Measurements from ENCODE around the gene KIFC3. TPM values are rescaled to one million over a fixed set of nuclear protein-coding genes. Genes with fewer than 3 reads are reported as not detected.
A peak's percentile ranks its signal among the peaks of the same experiment; 100 is the strongest.

KIFC3 gene
- total and polyA plus RNA-seq, 2 of the 8 experiments (the other 6 are each of a cell fraction or from before 2014, with no cell fraction given), result 2.1 to 7.1 TPM

GRCh38 chr16:57759131-57759530 lies 43.2 kb downstream of the KIFC3 start:
- Histone ChIP-seq H4K5ac (ENCODE audit: insufficient read length, low read depth, low read length) (no peak overlapping the region), H3K23me2 (ENCODE audit: low read depth, low read length) (no peaks in the 10 kb centered on the region), H2AFZ (ENCODE audit: low read length) (no peak overlapping the region), H3K4me2 (ENCODE audit: insufficient read depth in 1 of 2, low read depth in 2 of 2, low read length in 2 of 2) (no peak overlapping the region), H2BK12ac (ENCODE audit: low read depth, low read length) (no peak overlapping the region), H3K4me1 (replicated peaks in 1 of 4; ENCODE audit: control insufficient read depth in 3 of 4, insufficient read depth in 4 of 4, low read length in 3 of 4) (peaks cover 0 to 12% (median 7%) of the 10 kb centered on the region in 4 experiments; a peak in 4 of 7 replicates), H2BK120ac (replicated peaks; ENCODE audit: low read depth, low read length) (no peak overlapping the region), H3K56ac (replicated peaks; ENCODE audit: insufficient read length, low read depth, low read length) (no peak overlapping the region), H4K91ac (replicated peaks; ENCODE audit: insufficient read length, low read length) (no peak overlapping the region), H3K4ac (replicated peaks; ENCODE audit: insufficient read length, low read depth, low read length) (no peak overlapping the region), H3K36me3 (ENCODE audit: control insufficient read depth in 2 of 4, insufficient read depth in 4 of 4, low read length in 3 of 4) (peaks cover 0 to 8% (median 2%) of the 10 kb centered on the region in 4 experiments; a peak in 5 of 8 replicates), H3K4me3 (ENCODE audit: extremely low read depth in 1 of 4, insufficient read depth in 2 of 4, low read depth in 3 of 4, low read length in 4 of 4) (no peak overlapping the region), H3K27ac (ENCODE audit: low read depth, low read length) (no peak overlapping the region), H3K14ac (ENCODE audit: insufficient read length) (no peak overlapping the region), H3K79me2 (ENCODE audit: control insufficient read depth in 1 of 2, insufficient read depth in 2 of 2, low read length in 2 of 2) (no peaks in the 10 kb centered on the region), H4K8ac (ENCODE audit: extremely low read depth, insufficient read depth, low read length) (no peak overlapping the region), H3K9ac (replicated peaks in 1 of 4; ENCODE audit: extremely low read depth in 1 of 4, low read depth in 3 of 4, low read length in 3 of 4) (no peak overlapping the region), H2BK20ac (ENCODE audit: low read length) (no peak overlapping the region), H3K79me1 (ENCODE audit: low read depth, low read length) (no peaks in the 10 kb centered on the region), H3K23ac (ENCODE audit: insufficient read length) (no peak overlapping the region), H3K9me3 (ENCODE audit: insufficient read depth in 2 of 2, low read depth in 1 of 2, low read length in 1 of 2) (no peaks in the 10 kb centered on the region), H2BK5ac (ENCODE audit: low read depth, low read length) (no peak overlapping the region; the same call in 1 of the 2 replicates), H3K27me3 (replicated peaks in 1 of 4; ENCODE audit: control insufficient read depth in 3 of 4, extremely low read depth in 1 of 4, insufficient read depth in 3 of 4, low read length in 3 of 4) (no peaks in the 10 kb centered on the region; a peak in 1 of 7 replicates), H3K18ac (ENCODE audit: extremely low read depth, low read length) (no peak overlapping the region; the same call in 1 of the 2 replicates), H2AK5ac (ENCODE audit: low read depth, low read length) (no peak overlapping the region), H4K20me1 (replicated peaks in 1 of 2; ENCODE audit: control insufficient read depth in 1 of 2, insufficient read depth in 2 of 2, low read length in 2 of 2) (peaks cover 4 to 6% of the 10 kb centered on the region in 2 experiments), H2BK15ac (ENCODE audit: low read length) (no peak overlapping the region)
- DNase-seq (ENCODE audit: low read depth in 1 of 2, low spot score in 2 of 2), result peak in 1 of 2 experiments; percentile 46
- ChIA-PET POLR2A (ENCODE audit: partially characterized antibody) (interaction anchor here (1.7 kb wide), 1 partner anchor 23 kb away, joined by 4 read pairs; no protein-coding TSS in a partner anchor), CTCF (ENCODE audit: partially characterized antibody) (interaction anchor here (0.8 to 4.8 kb wide), 8 partner anchors 23 to 252 kb away, joined by 4 to 24 read pairs (median 6); partner anchors contain the start of gene KATNB1)
- FAIRE-seq, result no peak
- WGBS, 2 experiments (ENCODE audit: extremely low coverage in 1 of 2, insufficient coverage in 1 of 2, insufficient read length in 1 of 2, insufficient replicate concordance in 2 of 2, low coverage in 1 of 2, low lambda C conversion rate in 2 of 2, missing lambda C conversion rate in 1 of 2), result 90% methylated on average over 5 of the region's 7 CpGs; no CpG with 5 or more reads in 1 of the 2 experiments
- no peak for TF ChIP-seq KDM5A (IDR thresholded peaks at IDR 0.05; ENCODE audit: low read length)
- TF ChIP-seq CBX8 (IDR thresholded peaks at IDR 0.05; ENCODE audit: borderline replicate concordance, low read depth, low read length), result no peak
- no peak for TF ChIP-seq TEAD4 (IDR thresholded peaks at IDR 0.05; ENCODE audit: low read depth, low read length)
- no peak for TF ChIP-seq HDAC2 (IDR thresholded peaks at IDR 0.05; ENCODE audit: borderline replicate concordance in 1 of 2, low read depth in 2 of 2, low read length in 2 of 2)
- TF ChIP-seq BACH1 (IDR thresholded peaks at IDR 0.05; ENCODE audit: low read length), result no peak
- TF ChIP-seq NRF1 (IDR thresholded peaks at IDR 0.05; ENCODE audit: low read depth, low read length), result no peak
- TF ChIP-seq, protein P1, sequence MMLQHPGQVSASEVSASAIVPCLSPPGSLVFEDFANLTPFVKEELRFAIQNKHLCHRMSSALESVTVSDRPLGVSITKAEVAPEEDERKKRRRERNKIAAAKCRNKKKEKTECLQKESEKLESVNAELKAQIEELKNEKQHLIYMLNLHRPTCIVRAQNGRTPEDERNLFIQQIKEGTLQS (IDR thresholded peaks at IDR 0.05; ENCODE audit: insufficient read depth, low read depth, low read length), result no peak
- no peak for TF ChIP-seq CHD1 (IDR thresholded peaks at IDR 0.05; ENCODE audit: low read depth, low read length)
- TF ChIP-seq, protein P2, sequence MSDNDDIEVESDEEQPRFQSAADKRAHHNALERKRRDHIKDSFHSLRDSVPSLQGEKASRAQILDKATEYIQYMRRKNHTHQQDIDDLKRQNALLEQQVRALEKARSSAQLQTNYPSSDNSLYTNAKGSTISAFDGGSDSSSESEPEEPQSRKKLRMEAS (IDR thresholded peaks at IDR 0.05), result no peak
- no peak for TF ChIP-seq JUND (IDR thresholded peaks at IDR 0.05; ENCODE audit: low read length)
- TF ChIP-seq HDAC6 (IDR thresholded peaks at IDR 0.05; ENCODE audit: low read depth, low read length), result no peak
- TF ChIP-seq BCL11A (IDR thresholded peaks at IDR 0.05; ENCODE audit: low read depth in 2 of 2, low read length in 2 of 2), result no peak
- no peak for TF ChIP-seq TAF7 (optimal IDR thresholded peaks at IDR 0.05; ENCODE audit: borderline replicate concordance, low read depth, low read length)
